Esophagus squamous epithelium (tissue), 5 donors: Measurements from ENCODE around the gene RNF181. TPM values are rescaled to one million over a fixed set of nuclear protein-coding genes. Genes with fewer than 3 reads are reported as not detected.

ENCODE experiments used
- DNase-seq: peaks from one replicate; lab custom pipeline; 2025; lab: John Stamatoyannopoulos, UW
- H3K27ac ChIP-seq, 4 donors: fragments of 200-600 bp; sonication (generic); one replicate each; pipeline ENCODE4 v1.5.1; 2016 to 2019; ENCODE audit warnings: mild to moderate bottlenecking in 1 of 4
- H3K27me3 ChIP-seq, 4 donors: fragments of 200-600 bp; sonication (generic); 1 replicate in 3 of 4; 2 replicates in 1 of 4; pipeline versions ENCODE4 v1.5.1 to v1.6.0; 2017 to 2021; ENCODE audit warnings: antibody characterized with exemption in 1 of 4
- H3K36me3 ChIP-seq, 3 donors: fragments of 200-600 bp; sonication (generic); one replicate each; pipeline ENCODE4 v1.5.1; 2016 to 2019
- H3K4me1 ChIP-seq, 3 donors: fragments of 200-600 bp; sonication (generic); one replicate each; pipeline ENCODE4 v1.5.1; 2017 to 2019
- H3K4me3 ChIP-seq, 4 donors: fragments of 200-600 bp; sonication (generic); 1 replicate in 3 of 4; 2 replicates in 1 of 4; pipeline ENCODE4 v1.5.1; 2016 to 2019; ENCODE audit warnings: mild to moderate bottlenecking in 2 of 4, moderate library complexity in 1 of 4
- H3K9me3 ChIP-seq, 3 donors: fragments of 200-600 bp; sonication (generic); one replicate each; pipeline ENCODE4 v1.5.1; 2016 to 2019
- POLR2A ChIP-seq, 4 donors: fragments of 450-650 bp; IDR thresholded peaks; one replicate each; pipeline ENCODE4 v1.6.1; 2017; ENCODE audit warnings: antibody characterized with exemption in 4 of 4, mild to moderate bottlenecking in 4 of 4, moderate library complexity in 3 of 4
- WGBS, 2 donors: methylation state at CpG; one replicate each; pipeline ENCODE4 v1.1.5; 2018; 5-methylcytosine and 5-hydroxymethylcytosine counted together
- intact Hi-C: fragments of 100-400 bp; cut with DNase I; formaldehyde crosslinking; loops from one replicate; pipeline ENCODE4 v1.15.0; 2022
- total RNA-seq, 4 donors: library from RNA; depleted of rRNA; stranded (reverse); fragments of >200 nt; gene quantifications; one replicate each; pipeline ENCODE4 v1.1.0, GENCODE V29; 2016
- TF ChIP-seq, protein P1 (sequence below), 6 experiments: fragments of 450-650 bp in 4 of 6; fragments of 200-600 bp in 2 of 6; sonication (generic) in 2 of 6; IDR thresholded peaks; one replicate each; pipeline ENCODE4 v1.5.1; 2016 to 2019; ENCODE audit warnings: antibody characterized with exemption in 6 of 6, mild to moderate bottlenecking in 4 of 6, moderate library complexity in 4 of 6
- donor health status: DM: yes; HTN: yes; CAD: no.

RNF181 gene
- total RNA-seq, 4 donors from 2014 or later = 88.3 to 128 (median 115) TPM

DNA sequence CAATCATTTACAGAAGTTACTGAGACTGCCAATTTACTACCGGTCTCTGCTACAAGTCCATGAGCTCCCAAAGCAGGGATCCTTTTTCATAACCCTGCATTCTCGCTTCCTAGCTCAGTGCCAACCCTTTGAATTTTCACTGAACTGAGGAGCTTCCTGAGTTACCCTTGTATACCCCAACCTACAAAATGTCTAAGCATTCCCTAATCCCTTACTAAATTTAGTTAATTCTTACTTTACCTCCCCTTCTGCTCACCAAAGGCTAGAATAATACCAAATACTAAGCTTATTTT, 47.0 kb upstream of the RNF181 start:
- WGBS, 2 donors = 45 to 60% methylated on average over 2 of the region's 2 CpGs
- Histone ChIP-seq H3K9me3 (no peaks in the 10 kb centered on the region), H3K27me3 (no peaks in the 10 kb centered on the region), H3K4me1 (peaks cover 0 to 49% (median 9%) of the 10 kb centered on the region in 3 donors), H3K36me3 (peaks cover 14 to 92% (median 23%) of the 10 kb centered on the region in 3 donors), H3K27ac (peak overlapping the region in 1 of 4 donors; percentile 2), H3K4me3 (no peak overlapping the region)
- DNase-seq = no peak
- TF ChIP-seq, protein P1, sequence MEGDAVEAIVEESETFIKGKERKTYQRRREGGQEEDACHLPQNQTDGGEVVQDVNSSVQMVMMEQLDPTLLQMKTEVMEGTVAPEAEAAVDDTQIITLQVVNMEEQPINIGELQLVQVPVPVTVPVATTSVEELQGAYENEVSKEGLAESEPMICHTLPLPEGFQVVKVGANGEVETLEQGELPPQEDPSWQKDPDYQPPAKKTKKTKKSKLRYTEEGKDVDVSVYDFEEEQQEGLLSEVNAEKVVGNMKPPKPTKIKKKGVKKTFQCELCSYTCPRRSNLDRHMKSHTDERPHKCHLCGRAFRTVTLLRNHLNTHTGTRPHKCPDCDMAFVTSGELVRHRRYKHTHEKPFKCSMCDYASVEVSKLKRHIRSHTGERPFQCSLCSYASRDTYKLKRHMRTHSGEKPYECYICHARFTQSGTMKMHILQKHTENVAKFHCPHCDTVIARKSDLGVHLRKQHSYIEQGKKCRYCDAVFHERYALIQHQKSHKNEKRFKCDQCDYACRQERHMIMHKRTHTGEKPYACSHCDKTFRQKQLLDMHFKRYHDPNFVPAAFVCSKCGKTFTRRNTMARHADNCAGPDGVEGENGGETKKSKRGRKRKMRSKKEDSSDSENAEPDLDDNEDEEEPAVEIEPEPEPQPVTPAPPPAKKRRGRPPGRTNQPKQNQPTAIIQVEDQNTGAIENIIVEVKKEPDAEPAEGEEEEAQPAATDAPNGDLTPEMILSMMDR (IDR thresholded peaks at IDR 0.05) = no peak
- no peak for TF ChIP-seq POLR2A (IDR thresholded peaks at IDR 0.05)
- intact Hi-C loops = no loop called here

DNA sequence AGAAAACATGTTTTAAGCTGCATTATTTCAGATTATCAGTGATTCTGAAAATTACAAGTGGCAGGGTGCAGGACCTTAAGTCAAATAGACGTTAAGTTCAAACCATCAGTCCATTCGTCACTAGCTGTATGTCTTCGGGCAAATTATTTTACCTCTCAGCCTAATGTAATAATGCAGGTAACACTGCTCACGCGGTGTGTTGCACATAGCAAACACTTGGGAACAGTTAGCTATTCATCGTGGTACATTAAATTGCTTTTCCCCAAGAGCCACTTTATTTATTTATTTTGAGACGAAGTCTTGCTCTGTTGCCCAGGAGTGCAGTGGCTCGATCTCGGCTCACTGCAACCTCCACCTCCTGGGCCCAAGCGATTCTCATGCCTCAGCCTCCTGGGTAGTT, 46.5 kb upstream of the RNF181 start:
- DNase-seq = no peak
- Histone ChIP-seq H3K9me3 (no peaks in the 10 kb centered on the region), H3K36me3 (peaks cover 14 to 92% (median 20%) of the 10 kb centered on the region in 3 donors), H3K27ac (peak overlapping the region in 1 of 4 donors; percentile 2), H3K4me1 (peaks cover 0 to 44% (median 7%) of the 10 kb centered on the region in 3 donors), H3K4me3 (no peak overlapping the region), H3K27me3 (no peaks in the 10 kb centered on the region)
- intact Hi-C loops = no loop called here
- 86 to 92% methylated on average over 10 of the region's 10 CpGs for WGBS, 2 donors
- TF ChIP-seq, protein P1 (IDR thresholded peaks at IDR 0.05) = no peak
- TF ChIP-seq POLR2A (IDR thresholded peaks at IDR 0.05) = no peak

DNA sequence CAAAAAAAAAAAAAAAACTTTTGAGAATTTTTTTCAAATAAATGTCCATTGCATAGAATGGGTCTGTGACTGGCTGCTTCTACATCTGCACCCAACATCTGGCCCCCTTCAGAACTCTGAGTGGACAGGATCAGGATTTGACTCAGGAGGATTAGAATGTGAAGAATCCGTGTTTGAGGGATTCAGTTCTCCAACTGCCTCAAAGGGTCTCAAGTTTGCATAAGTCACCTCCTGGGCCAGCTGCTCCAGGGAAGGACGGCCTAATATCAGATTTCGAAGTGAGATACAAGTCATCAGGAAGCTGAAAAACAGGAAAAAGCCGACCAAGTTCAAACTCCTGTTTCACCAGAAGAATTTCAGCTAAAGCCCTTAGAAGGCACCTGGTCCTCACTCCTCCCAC, 45.7 kb upstream of the RNF181 start:
- Histone ChIP-seq H3K27ac (peak overlapping the region in 3 of 4 donors; percentile 12 to 26 (median 26)), H3K27me3 (no peaks in the 10 kb centered on the region), H3K4me3 (no peak overlapping the region), H3K4me1 (peaks cover 0 to 37% (median 4%) of the 10 kb centered on the region in 3 donors), H3K9me3 (no peaks in the 10 kb centered on the region), H3K36me3 (peaks cover 20 to 92% (median 20%) of the 10 kb centered on the region in 3 donors)
- TF ChIP-seq POLR2A (IDR thresholded peaks at IDR 0.05) = no peak
- TF ChIP-seq, protein P1 (IDR thresholded peaks at IDR 0.05) = no peak
- intact Hi-C loops = loop anchor here (2.0 kb wide), 1 partner anchor 129 kb away; no protein-coding TSS in a partner anchor
- 47 to 50% methylated on average over 4 of the region's 4 CpGs for WGBS, 2 donors
- no peak for DNase-seq

DNA sequence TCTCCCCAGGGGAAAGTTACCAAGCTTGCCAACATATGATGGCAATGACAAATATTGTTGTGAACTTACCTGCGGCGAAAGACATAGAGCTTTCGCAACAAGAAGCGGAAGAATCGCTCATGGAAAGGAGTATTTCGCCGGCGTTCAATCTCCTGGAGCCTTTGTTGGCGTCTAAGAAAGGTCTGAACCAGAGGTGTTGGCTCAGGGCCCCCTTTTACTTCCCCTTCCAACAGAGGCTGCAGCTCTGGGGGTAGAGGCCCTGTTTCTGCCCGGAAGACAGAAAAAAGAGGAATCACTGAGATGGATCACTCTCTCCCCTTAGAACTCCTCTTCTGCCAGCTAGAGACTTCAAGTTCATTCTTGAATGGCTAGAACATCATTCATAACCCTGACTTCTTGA, 45.1 kb upstream of the RNF181 start:
- intact Hi-C loops = loop anchor here (2.0 kb wide), 1 partner anchor 130 kb away; no protein-coding TSS in a partner anchor

More for the DNA sequence above, 45.1 kb upstream of the RNF181 start:
- no peaks in the 10 kb centered on the region for H3K9me3 ChIP-seq
- H3K4me3 ChIP-seq = no peak overlapping the region
- TF ChIP-seq POLR2A (IDR thresholded peaks at IDR 0.05) = no peak
- TF ChIP-seq, protein P1 (IDR thresholded peaks at IDR 0.05) = no peak
- H3K27me3 ChIP-seq = no peaks in the 10 kb centered on the region
- WGBS, 2 donors = 71 to 78% methylated on average over 10 of the region's 10 CpGs
- peaks cover 17 to 92% (median 23%) of the 10 kb centered on the region in 3 donors for H3K36me3 ChIP-seq
- H3K27ac ChIP-seq = peak overlapping the region in 3 of 4 donors; percentile 12 to 26 (median 26)
- DNase-seq = no peak
- H3K4me1 ChIP-seq = peaks cover 0 to 30% (median 4%) of the 10 kb centered on the region in 3 donors
